CD4-positive, alpha-beta T cell treated with Interleukin-10 for 1 hour (primary cell): ENCODE measurements around the gene SMC4.
"Not testable (repeated sequence)": the region's sequence is repeated elsewhere in the genome, so short reads cannot be mapped to it uniquely, and the experiment has no call there.

Source experiments
- DNase-seq: peaks from one replicate; pipeline ENCODE4 v3.0.0-alpha.2; 2020

The SMC4 gene

GRCh38 chr3:160447544-160447943 lies 48.1 kb downstream of the SMC4 start:
- DNase-seq: no peak

GRCh38 chr3:160448845-160449635 lies 49.6 kb downstream of the SMC4 start:
- peak; percentile 58 for DNase-seq

GRCh38 chr3:160449636-160450598 lies 50.5 kb downstream of the SMC4 start, which contains the start of gene TRIM59:
Gene TRIM59, minus strand, starts transcription at chr3:160449786. Its CDS starts 10,603 bp downstream, at chr3:160439183.
- peak; percentile 98 for DNase-seq

GRCh38 chr3:160450846-160451245 lies 51.4 kb downstream of the SMC4 start:
- DNase-seq: no peak

- no peak for DNase-seq
Observed at GRCh38 chr3:160451602-160452001, 52.2 kb downstream of the SMC4 start.

GRCh38 chr3:160452251-160452650 lies 52.8 kb downstream of the SMC4 start:
- not testable (repeated sequence) for DNase-seq

GRCh38 chr3:160454995-160455394 lies 55.5 kb downstream of the SMC4 start:
- no peak for DNase-seq

GRCh38 chr3:160455846-160456245 lies 56.4 kb downstream of the SMC4 start:
- DNase-seq: no peak

GRCh38 chr3:160458151-160458550 lies 58.7 kb downstream of the SMC4 start:
- no peak for DNase-seq

GRCh38 chr3:160459450-160459970 lies 60.1 kb downstream of the SMC4 start:
- no peak for DNase-seq

GRCh38 chr3:160460033-160460432 lies 60.6 kb downstream of the SMC4 start:
- no peak for DNase-seq

GRCh38 chr3:160464321-160464720 lies 64.9 kb downstream of the SMC4 start:
- DNase-seq: no peak

GRCh38 chr3:160464971-160465370 lies 65.5 kb downstream of the SMC4 start:
- DNase-seq: no peak

GRCh38 chr3:160470181-160470580 lies 70.7 kb downstream of the SMC4 start:
- no peak for DNase-seq

- DNase-seq: no peak
Observed at GRCh38 chr3:160471892-160472291, 72.4 kb downstream of the SMC4 start.

GRCh38 chr3:160472344-160472743 lies 72.9 kb downstream of the SMC4 start:
- no peak for DNase-seq

GRCh38 chr3:160473221-160473620 lies 73.8 kb downstream of the SMC4 start:
- DNase-seq: no peak

GRCh38 chr3:160473978-160474377 lies 74.5 kb downstream of the SMC4 start:
- DNase-seq: no peak

GRCh38 chr3:160474416-160474838 lies 75.0 kb downstream of the SMC4 start:
- DNase-seq: no peak

GRCh38 chr3:160475153-160475552 lies 75.7 kb downstream of the SMC4 start:
- no peak for DNase-seq

GRCh38 chr3:160475884-160476283 lies 76.4 kb downstream of the SMC4 start:
- DNase-seq: no peak

- DNase-seq: no peak
Observed at GRCh38 chr3:160477750-160478149, 78.3 kb downstream of the SMC4 start.

GRCh38 chr3:160478338-160478737 lies 78.9 kb downstream of the SMC4 start:
- DNase-seq: no peak
